Heart left ventricle (tissue), 16 donors: ENCODE data around the gene CLDN24. TPM values are rescaled to one million over a fixed set of nuclear protein-coding genes. Genes with fewer than 3 reads are reported as not detected.

Experiments used
- ATAC-seq, 4 donors: fragments of 200-7000 bp; cut with Tn5 transposase; one replicate each; pipeline ENCODE4 v1.9.1; 2020 to 2022; ENCODE audit warnings: moderate library complexity in 4 of 4, mild to moderate bottlenecking in 3 of 4, moderate number of reproducible peaks in 1 of 4
- DNase-seq, 5 donors: peaks; one replicate each; pipeline ENCODE4 v3.0.0-alpha.2; 2020
- H3K27ac ChIP-seq, 12 donors: fragments of 200-600 bp; sonication (generic) in 4 of 12; one replicate each; pipeline versions ENCODE4 v1.5.0 to v1.8.0; 2016 to 2022; ENCODE audit warnings: mild to moderate bottlenecking in 2 of 12
- H3K27me3 ChIP-seq, 9 donors: fragments of 200-600 bp; sonication (generic) in 2 of 9; one replicate each; pipeline versions ENCODE4 v1.5.1 to v1.8.0; 2016 to 2022; ENCODE audit warnings: mild to moderate bottlenecking in 3 of 9
- H3K36me3 ChIP-seq, 9 donors: fragments of 200-600 bp; sonication (generic) in 2 of 9; one replicate each; pipeline versions ENCODE4 v1.5.0 to v1.8.0; 2018 to 2022; ENCODE audit warnings: mild to moderate bottlenecking in 2 of 9
- H3K4me1 ChIP-seq, 12 donors: fragments of 200-600 bp; sonication (generic) in 4 of 12; one replicate each; pipeline versions ENCODE4 v1.5.0 to v1.8.0; 2016 to 2022; ENCODE audit warnings: mild to moderate bottlenecking in 3 of 12
- H3K4me3 ChIP-seq, 12 donors: fragments of 200-600 bp; sonication (generic) in 4 of 12; one replicate each; pipeline versions ENCODE4 v1.5.0 to v1.8.0; 2017 to 2022; ENCODE audit warnings: mild to moderate bottlenecking in 9 of 12, moderate library complexity in 4 of 12
- H3K9me3 ChIP-seq, 12 donors: fragments of 200-600 bp; sonication (generic) in 4 of 12; one replicate each; pipeline versions ENCODE4 v1.5.0 to v1.8.0; 2016 to 2022; ENCODE audit warnings: mild to moderate bottlenecking in 1 of 12
- POLR2A ChIP-seq, 2 donors: fragments of 450-650 bp; IDR thresholded peaks; one replicate each; pipeline ENCODE4 v1.6.1; 2017; ENCODE audit warnings: antibody characterized with exemption in 2 of 2, mild to moderate bottlenecking in 2 of 2, moderate library complexity in 2 of 2
- WGBS, 4 donors: extraction: QIAGEN DNeasy Blood & Tissue Kit in 2 of 4; methylation state at CpG; one replicate each; pipeline versions ENCODE4 v1.1.5 to v1.1.7; 2013 to 2018; 5-methylcytosine and 5-hydroxymethylcytosine counted together
- intact Hi-C, 10 donors: fragments of 100-400 bp; cut with DNase I; formaldehyde crosslinking; loops; one replicate each; pipeline versions ENCODE4 v1.11.1 to v1.14.2; 2022
- polyA plus RNA-seq, 2 donors: library from polyadenylated mRNA; stranded (reverse); fragments of 200-250 nt; gene quantifications; one replicate each; pipeline ENCODE4 v1.2.3, GENCODE V29; 2013
- total RNA-seq, 9 donors: library from RNA; depleted of rRNA in 2 of 9; stranded (reverse); fragments of >200 nt in 2 of 9; fragmentation: NEBNext Ultra II Directional in 3 of 9; extraction: Animal tissue kit (Norgen Biotek cat#: 25700) in 3 of 9; gene quantifications; one replicate each; pipeline versions ENCODE4 v1.1.0 to v1.2.4, GENCODE V29; 2016 to 2023
- TF ChIP-seq, protein P1 (sequence below), 12 donors: fragments of 200-600 bp; sonication (generic) in 4 of 12; IDR thresholded peaks; one replicate each; pipeline versions ENCODE4 v1.5.0 to v1.8.0; 2018 to 2022; ENCODE audit warnings: antibody characterized with exemption in 12 of 12, mild to moderate bottlenecking in 5 of 12
- donor health status: ischemic (EF 13 %, LVEDD 7.1; RV severe dilation, severe dysfunction).
- donor health status: healthy with polysubstance abuse.
- donor health status: DM: no; HTN: yes; CAD: no.
- donor health status: DM: no; HTN: no; CAD: no.
- donor health status: ischemic (EF 25% LVEDD 6.9; RV normal size, moderate dysfunction).
- donor health status: ischemic (EF 25% LVEDD 5.7; RV mildly dilated, moderate dysfunction).
- donor health status: healthy.
- donor health status: DM: yes; HTN: yes; CAD: no.
- donor health status: ischemic (EF 35%, LVEDD 5.7; RV mildly dilated, moderate dysfunction).
- donor health status: nonischemic (EF 11% LVEDD 7.7; RV severe dilation, severe dysfunction).
- donor health status: DM: yes; HTN: yes; CAD: no.
- donor health status: PGD.
- donor health status: ischemic (EF 29% LVEDD 5.4; RV normal size, mild dysfunction).
- donor health status: nonischemic (EF 23%, LVEDD 6.1; RV moderate dilation, normal function).

CLDN24 gene
- total and polyA plus RNA-seq, 11 donors, result not detected

DNA sequence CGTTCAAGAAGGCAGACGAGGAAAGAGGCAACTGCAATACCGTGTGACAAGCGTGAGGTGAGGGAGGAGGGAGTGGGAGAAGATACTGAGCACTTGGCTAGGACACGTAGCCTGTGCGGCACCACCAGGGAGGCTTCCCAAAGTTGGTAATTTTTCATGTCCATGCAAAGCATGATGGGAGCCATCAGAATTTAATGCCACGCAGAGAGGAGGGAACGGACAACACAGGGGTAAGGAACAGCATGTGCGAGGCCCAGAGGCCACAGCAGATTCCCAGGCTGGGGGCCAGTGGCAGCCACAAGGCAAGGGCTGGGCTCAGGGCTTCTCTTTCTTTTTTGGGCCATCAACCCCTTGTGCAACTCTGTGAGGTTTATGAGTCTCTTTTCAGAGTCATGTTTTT is 11.0 kb upstream of the CLDN24 start:
- Histone ChIP-seq H3K9me3 (peaks cover 0 to 7% (median 0%) of the 10 kb centered on the region in 12 donors), H3K27ac (no peak overlapping the region), H3K27me3 (peaks cover 0 to 4% (median 0%) of the 10 kb centered on the region in 9 donors), H3K4me3 (no peak overlapping the region), H3K36me3 (no peaks in the 10 kb centered on the region), H3K4me1 (peaks cover 0 to 14% (median 2%) of the 10 kb centered on the region in 12 donors)
- 92 to 96% (median 94%) methylated on average over 9 of the region's 9 CpGs for WGBS, 4 donors
- no peak for ATAC-seq
- TF ChIP-seq POLR2A (IDR thresholded peaks at IDR 0.05), result no peak
- TF ChIP-seq, protein P1, sequence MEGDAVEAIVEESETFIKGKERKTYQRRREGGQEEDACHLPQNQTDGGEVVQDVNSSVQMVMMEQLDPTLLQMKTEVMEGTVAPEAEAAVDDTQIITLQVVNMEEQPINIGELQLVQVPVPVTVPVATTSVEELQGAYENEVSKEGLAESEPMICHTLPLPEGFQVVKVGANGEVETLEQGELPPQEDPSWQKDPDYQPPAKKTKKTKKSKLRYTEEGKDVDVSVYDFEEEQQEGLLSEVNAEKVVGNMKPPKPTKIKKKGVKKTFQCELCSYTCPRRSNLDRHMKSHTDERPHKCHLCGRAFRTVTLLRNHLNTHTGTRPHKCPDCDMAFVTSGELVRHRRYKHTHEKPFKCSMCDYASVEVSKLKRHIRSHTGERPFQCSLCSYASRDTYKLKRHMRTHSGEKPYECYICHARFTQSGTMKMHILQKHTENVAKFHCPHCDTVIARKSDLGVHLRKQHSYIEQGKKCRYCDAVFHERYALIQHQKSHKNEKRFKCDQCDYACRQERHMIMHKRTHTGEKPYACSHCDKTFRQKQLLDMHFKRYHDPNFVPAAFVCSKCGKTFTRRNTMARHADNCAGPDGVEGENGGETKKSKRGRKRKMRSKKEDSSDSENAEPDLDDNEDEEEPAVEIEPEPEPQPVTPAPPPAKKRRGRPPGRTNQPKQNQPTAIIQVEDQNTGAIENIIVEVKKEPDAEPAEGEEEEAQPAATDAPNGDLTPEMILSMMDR (IDR thresholded peaks at IDR 0.05), result no peak
- DNase-seq, result no peak
- intact Hi-C loops, result no loop called here

DNA sequence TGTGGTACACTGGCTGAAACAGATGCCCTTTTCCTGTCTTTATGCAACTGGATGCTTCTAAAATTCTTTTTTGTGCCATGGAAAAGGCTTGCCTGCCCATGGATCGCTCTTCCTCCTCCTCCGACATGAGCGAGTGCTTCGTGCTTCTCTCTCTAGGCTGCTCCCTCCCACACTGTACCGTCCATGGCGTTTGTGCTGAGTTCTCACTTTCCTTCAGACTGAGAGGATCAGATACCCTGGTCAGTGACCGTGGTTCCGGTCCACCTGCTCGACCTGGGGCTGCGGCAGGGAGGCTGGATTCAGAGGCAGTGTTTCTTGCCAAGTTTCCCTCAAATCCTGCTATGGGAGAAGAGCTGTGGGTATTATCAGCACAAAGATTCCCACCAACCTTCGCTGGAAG is 10.2 kb upstream of the CLDN24 start:
- ATAC-seq (no peak), DNase-seq (no peak)
- Histone ChIP-seq H3K4me1 (peaks cover 0 to 14% (median 2%) of the 10 kb centered on the region in 12 donors), H3K27ac (no peak overlapping the region), H3K36me3 (no peaks in the 10 kb centered on the region), H3K27me3 (peaks cover 0 to 4% (median 0%) of the 10 kb centered on the region in 9 donors), H3K4me3 (no peak overlapping the region), H3K9me3 (peaks cover 0 to 7% (median 0%) of the 10 kb centered on the region in 12 donors)
- 81 to 87% (median 85%) methylated on average over 11 of the region's 11 CpGs for WGBS, 4 donors
- TF ChIP-seq POLR2A (IDR thresholded peaks at IDR 0.05), result no peak
- TF ChIP-seq, protein P1 (IDR thresholded peaks at IDR 0.05), result no peak
- intact Hi-C loops, result no loop called here

DNA sequence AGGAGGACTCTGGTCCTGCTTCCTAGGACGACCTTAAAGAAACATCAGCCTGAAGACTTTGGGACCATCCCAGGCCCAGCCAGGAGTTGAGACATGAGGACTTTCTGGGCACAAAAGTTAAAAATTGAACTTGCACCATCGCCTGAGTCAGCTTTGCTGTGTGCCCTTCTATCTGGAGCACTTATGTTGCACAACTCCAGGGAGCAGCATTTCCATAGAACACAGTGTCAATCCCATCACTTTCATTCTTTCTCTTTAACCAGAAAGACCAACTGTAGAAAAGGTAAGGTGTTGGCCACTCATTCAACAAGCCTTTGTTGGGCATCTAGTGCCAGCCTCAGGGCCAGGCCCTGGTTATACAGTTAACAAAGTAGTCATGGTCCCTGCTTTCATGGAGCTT is 8.6 kb upstream of the CLDN24 start:
- no peak for ATAC-seq
- H3K27me3 ChIP-seq, result peaks cover 0 to 4% (median 0%) of the 10 kb centered on the region in 9 donors
- TF ChIP-seq, protein P1 (IDR thresholded peaks at IDR 0.05), result no peak
- TF ChIP-seq POLR2A (IDR thresholded peaks at IDR 0.05), result no peak
- intact Hi-C loops, result no loop called here
- H3K9me3 ChIP-seq, result peaks cover 0 to 7% (median 0%) of the 10 kb centered on the region in 12 donors
- H3K4me3 ChIP-seq, result no peak overlapping the region
- H3K27ac ChIP-seq, result peak overlapping the region in 2 of 12 donors; percentile 22 to 34
- peaks cover 0 to 4% (median 0%) of the 10 kb centered on the region in 9 donors for H3K36me3 ChIP-seq
- DNase-seq, result no peak
- WGBS, 4 donors, result 89 to 100% (median 93%) methylated on average over 2 of the region's 2 CpGs
- peaks cover 0 to 8% (median 0%) of the 10 kb centered on the region in 12 donors for H3K4me1 ChIP-seq

DNA sequence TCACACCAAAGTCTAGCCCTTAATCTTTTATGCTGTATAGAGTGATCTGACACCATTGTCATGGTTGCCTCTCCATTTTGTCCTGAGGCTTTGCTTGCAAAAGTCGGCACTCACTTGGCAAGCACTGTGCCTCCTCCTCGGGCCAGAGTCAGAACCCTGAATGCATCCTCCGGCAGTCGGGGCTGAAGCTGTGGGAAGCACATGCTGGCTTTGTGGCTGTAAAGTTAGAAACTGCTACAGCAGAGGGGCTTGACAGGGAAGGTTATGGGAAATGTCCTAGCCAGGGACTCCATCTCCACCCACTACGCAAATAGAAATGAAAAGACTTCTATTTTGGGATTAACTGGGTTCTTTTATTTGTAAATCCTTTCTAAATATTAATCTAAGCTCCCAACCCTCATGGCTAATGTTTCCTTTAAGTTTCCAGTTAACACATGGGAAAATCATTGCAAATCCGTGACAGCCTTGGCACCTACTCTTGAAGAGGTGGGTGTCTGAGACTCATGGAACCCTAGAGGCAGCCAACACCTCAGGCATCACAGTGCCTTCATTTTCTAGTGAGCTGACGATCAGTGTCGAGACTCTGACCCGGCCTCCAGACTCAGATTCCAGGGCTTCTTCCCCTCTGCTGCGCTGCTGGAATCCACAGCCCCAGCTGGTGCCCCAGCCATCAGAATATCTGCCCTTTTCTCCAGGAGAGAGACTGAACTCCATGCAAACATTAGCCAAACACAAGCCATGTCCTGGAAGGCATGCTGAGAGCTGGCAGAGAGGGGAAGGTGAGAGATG is 7.9 kb upstream of the CLDN24 start:
- peak overlapping the region in 2 of 12 donors; percentile 34 to 41 for H3K27ac ChIP-seq
- no peak for DNase-seq

More for the DNA sequence above, 7.9 kb upstream of the CLDN24 start:
- intact Hi-C loops, result no loop called here
- Histone ChIP-seq H3K27me3 (peaks cover 0 to 4% (median 0%) of the 10 kb centered on the region in 9 donors), H3K4me1 (peaks cover 0 to 1% (median 0%) of the 10 kb centered on the region in 12 donors), H3K9me3 (peaks cover 0 to 7% (median 0%) of the 10 kb centered on the region in 12 donors), H3K4me3 (no peak overlapping the region), H3K36me3 (peaks cover 0 to 4% (median 0%) of the 10 kb centered on the region in 9 donors)
- TF ChIP-seq POLR2A (IDR thresholded peaks at IDR 0.05), result no peak
- TF ChIP-seq, protein P1 (IDR thresholded peaks at IDR 0.05), result no peak
- ATAC-seq, result no peak
- 62 to 83% (median 67%) methylated on average over 10 of the region's 10 CpGs for WGBS, 4 donors
